Activated CD8-positive, alpha-beta memory T cell treated with anti-CD3 and anti-CD28 coated beads, Interleukin-2, amount 50 U/mL, for 24 hours (primary cell): ENCODE results near the gene GRK5.
A peak's percentile ranks its signal among the peaks of the same experiment; 100 is the strongest.
"Not testable (repeated sequence)": the region's sequence is repeated elsewhere in the genome, so short reads cannot be mapped to it uniquely, and the experiment has no call there.

Source experiments
- DNase-seq: peaks from one replicate; pipeline ENCODE4 v3.0.0-alpha.2; 2020; ENCODE audit errors: extremely low read depth

Gene GRK5

GRCh38 chr10:119207366-119207666 is at the start of gene GRK5:
Gene GRK5, plus strand, starts transcription at chr10:119207571. Its CDS starts 347 bp downstream, at chr10:119207918.
- DNase-seq = peak; percentile 68

GRCh38 chr10:119159332-119159731 is 48.0 kb upstream of the GRK5 start:
- DNase-seq = no peak

DNA sequence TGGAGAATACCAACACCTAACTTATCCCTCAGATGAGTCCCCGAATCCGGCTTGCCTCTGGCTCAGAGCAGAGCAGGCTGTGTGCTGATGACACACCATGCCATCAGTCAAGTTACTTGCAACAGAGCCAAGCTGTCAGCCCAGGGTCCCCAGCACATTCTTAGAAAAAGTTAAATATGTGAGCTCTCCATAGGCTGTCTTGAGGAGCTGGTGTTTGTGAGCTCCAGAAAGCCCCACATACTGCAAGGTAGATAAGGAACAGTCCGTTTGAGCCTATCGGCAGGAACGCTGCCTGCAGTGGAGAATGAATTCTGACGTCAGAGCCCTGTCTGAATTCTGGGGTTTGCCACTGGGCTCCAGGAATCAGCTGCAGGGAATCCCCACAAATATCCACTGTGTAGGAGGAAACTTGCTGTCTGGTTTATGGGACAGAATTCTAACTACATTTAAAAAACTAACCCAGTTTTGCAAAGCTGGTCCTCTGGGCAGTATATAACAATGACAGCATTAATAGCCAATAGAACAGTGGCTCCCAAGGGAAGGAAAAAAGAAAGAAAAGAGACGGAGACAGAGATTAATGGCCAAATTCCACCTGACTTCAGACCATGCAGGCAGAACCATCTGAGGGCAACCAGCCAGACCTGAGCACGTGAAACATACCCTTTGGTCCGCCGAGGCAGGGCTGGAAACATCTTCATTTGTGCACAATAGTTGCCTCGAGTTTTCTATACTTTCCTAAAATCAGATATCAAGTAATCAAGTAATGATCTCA is 45.5 kb upstream of the GRK5 start:
- no peak for DNase-seq

GRCh38 chr10:119162452-119163092 is 44.8 kb upstream of the GRK5 start:
- DNase-seq = no peak

GRCh38 chr10:119165171-119166117 is 41.9 kb upstream of the GRK5 start, which contains the start of gene SFXN4:
Gene SFXN4, minus strand, starts transcription at chr10:119165714. Its CDS starts 67 bp downstream, at chr10:119165647.
- DNase-seq = peak; percentile 41

GRCh38 chr10:119166118-119166500 is 41.3 kb upstream of the GRK5 start:
- DNase-seq = no peak

DNA sequence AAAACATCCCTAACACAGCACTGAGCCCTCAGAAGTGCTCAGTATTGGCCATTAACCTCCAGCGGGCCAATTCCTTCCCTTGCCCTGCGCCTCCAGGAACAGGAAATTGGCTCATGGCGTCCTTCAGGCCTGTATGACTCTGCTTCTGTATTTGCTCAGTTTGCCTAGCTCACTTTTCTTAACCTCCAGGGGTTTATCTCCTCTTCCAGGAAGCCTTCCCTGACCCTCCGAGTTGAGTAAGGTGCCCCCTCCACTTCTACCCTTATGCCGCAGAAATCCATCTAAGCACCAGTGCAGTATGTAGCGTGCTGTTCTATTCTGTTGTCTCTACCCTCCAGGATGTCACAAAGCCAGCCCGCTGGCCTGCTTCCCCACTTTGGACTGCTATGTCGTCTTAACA is 40.8 kb upstream of the GRK5 start:
- DNase-seq = no peak

DNA sequence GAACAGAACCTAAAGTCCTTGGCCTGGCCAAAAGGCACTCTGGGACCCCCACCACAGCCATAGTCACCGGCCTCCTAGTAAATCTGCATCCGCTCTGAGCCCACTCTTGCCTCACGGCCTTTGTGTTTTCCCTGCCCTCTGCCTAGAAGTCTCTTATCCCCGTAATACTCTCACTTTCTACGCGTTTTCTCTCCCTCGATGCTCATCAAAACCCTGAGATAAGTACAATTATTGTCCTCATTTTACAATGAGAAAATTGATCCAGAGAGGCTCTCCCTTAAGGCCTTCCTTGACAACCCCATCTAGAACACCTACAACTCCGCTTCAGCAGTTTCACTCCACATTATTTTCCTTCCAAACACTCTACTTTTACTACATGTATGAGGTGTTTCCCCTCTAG is 40.3 kb upstream of the GRK5 start:
- no peak for DNase-seq

GRCh38 chr10:119174109-119174508 is 33.3 kb upstream of the GRK5 start:
- DNase-seq = no peak

DNA sequence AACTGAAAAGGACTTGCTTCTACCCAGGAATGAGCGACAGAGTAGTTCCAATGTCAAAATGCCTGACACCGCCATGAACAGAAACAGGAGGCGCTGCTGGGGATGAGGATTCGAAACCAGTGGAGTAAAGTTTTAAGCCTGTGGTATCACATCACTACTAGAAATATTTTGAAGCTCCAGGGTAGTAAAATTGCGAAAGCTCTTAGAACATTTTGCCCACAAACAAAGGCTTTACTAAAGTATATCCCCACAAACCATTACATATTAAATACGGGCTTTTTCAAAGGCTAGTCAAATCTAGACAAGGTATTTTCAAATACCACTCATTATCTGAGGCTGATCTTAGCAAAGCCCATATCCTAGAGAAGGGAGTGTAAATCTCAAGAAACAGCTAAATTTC is 31.2 kb upstream of the GRK5 start:
- DNase-seq = no peak

DNA sequence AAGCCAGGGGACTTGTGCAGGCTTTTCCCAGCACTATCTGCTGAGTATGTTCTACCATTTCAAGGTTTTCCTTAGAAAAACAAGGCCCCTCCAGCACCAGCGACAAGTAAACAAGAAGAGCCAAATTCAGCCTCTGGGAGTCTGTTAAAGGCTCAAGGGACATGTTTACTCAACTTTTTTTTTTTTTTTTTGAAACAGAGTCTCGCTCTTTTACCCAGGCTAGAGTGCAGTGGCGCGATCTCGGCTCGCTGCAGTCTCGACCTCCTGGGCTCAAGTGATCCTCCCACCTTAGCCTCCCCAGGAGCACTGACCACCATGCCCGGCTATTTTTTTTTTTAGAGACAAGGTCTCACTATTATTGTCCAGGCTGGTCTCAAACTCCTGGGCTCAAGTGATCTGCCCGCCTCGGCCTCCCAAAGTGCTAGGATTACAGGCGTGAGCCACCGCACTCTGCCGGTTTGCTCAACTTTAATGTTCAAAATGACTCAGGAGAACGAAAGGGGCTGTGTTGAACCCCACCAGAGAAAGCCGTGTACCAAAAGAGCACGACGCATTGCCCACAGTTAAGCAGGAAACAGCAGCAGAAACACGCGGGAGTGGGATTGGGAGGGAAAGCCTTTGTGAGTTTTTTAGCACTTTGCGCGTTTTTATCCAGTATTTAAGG is 29.5 kb upstream of the GRK5 start:
- DNase-seq = no peak

- DNase-seq = peak; percentile 78
Observed at GRCh38 chr10:119178372-119179119, 28.8 kb upstream of the GRK5 start, which contains the start of gene PRDX3. Gene PRDX3, minus strand, starts transcription at chr10:119178812. Its CDS starts 22 bp downstream, at chr10:119178790.

DNA sequence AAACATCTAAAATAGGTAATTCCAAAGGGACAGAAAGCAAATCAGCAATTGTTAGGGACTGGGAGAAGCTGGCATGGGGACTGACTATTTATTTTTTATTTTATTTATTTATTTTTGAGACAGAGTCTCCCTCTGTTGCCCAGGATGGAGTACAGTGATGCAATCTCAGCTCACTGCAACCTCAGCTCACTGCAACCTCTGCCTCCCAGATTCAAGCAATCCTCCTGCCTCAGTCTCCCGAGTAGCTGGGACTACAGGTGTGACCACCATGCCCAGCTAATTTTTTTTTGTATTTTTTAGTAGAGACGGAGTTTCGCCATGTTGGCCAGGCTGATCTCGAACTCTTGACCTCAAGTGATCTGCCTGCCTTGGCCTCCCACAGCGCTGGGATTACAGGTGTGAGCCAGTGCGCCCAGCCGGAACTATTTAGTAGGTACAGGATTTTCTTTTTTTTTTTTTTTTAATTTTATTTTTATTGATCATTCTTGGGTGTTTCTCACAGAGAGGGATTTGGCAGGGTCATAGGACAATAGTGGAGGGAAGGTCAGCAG is 26.4 kb upstream of the GRK5 start:
- not testable (repeated sequence) for DNase-seq

GRCh38 chr10:119183664-119184412 is 23.5 kb upstream of the GRK5 start:
- DNase-seq = no peak

DNA sequence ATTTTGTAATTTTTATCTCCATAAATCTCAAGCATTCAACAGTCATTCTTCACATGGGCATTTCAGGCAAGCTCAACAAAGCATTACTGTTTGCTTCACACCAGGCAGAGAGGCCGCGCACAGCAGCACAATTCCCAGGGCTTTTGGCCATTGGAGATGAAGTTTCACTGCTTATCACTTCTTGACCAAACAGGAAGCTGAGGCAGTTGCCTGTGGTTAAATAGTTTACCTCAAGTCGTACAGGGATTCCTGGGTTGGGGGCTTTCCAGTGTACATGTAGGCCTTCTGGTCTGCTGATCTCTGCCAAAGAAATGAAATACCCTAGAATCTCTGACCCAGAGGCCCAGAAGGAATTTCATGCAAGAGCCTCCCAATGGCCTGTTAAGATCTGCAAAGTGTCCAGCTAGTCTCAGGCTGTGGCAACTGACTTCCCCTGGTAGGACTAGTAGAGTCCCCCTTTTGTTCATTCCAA is 17.5 kb upstream of the GRK5 start:
- no peak for DNase-seq

GRCh38 chr10:119190353-119190752 is 17.0 kb upstream of the GRK5 start:
- no peak for DNase-seq

DNA sequence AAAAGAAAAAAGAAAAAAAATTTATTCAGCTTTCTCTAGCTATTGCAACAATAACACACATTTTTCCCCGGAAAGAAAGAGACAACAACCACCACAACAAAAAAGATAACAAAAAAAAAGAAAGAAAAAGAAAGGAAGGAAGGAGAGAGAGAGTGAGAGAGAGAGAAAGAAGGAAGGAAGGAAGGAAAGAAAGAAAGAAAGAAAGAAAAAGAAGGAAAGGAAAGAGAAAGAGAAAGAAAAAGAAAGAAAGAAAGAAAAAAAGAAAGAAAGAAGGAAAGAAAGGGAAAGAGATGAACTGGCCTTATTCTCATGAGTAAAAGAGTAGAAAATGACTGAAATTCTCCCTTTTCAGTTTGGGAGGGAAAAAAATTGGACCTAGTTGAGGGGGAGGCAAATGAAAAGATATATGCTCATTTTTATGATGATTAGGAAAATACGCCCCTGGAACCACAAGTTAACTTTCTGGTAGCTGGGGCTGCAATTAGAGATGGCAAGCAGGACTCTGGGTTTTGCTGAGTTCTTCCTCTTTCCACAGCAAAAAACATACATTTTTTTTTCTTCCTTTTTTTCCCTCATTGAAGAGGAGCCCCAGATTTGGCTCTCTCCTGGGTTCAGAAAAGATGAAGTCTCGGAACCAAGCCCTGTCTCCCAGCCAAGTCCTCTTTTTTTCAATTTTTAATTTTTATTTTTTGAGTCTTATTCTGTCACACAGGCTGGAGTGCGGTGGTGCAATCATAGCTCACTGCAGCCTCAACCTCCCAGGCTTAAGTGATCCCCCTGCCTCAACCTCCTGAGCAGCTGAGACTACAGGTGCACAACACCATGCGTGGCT is 16.2 kb upstream of the GRK5 start:
- no peak for DNase-seq

GRCh38 chr10:119191881-119192280 is 15.5 kb upstream of the GRK5 start:
- DNase-seq = no peak

DNA sequence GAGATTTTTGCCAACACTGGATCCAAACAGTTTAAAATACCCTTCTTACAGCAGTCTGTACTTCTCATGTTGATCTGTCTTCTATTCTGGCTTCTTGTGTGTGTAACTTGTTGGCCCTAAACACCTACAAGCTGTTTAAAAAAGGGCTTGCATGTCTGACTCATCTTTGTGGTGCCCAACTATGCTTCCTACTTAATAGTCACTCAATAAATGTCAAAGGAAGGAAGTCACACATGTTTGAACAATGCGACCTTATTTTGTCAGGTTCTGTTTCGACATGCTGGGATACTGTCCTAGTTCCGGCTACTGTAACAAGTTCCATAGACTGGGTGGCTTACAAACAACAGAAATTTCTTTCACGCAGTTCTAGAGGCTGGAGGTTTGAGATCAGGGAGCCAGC is 9.4 kb upstream of the GRK5 start:
- no peak for DNase-seq
